Hematopoietic multipotent progenitor cell treated with erythropoietin and hydrocortisone succinate and interleukin-3 and kit ligand, for 4 days (in vitro differentiated cells): ENCODE data around the gene A2ML1.
A peak's percentile ranks its signal among the peaks of the same experiment; 100 is the strongest.
"Not testable (repeated sequence)": the region's sequence is repeated elsewhere in the genome, so short reads cannot be mapped to it uniquely, and the experiment has no call there.

Source experiments
- DNase-seq: peaks from one replicate; pipeline ENCODE4 v3.0.0-alpha.2; 2015

A2ML1 gene

DNA sequence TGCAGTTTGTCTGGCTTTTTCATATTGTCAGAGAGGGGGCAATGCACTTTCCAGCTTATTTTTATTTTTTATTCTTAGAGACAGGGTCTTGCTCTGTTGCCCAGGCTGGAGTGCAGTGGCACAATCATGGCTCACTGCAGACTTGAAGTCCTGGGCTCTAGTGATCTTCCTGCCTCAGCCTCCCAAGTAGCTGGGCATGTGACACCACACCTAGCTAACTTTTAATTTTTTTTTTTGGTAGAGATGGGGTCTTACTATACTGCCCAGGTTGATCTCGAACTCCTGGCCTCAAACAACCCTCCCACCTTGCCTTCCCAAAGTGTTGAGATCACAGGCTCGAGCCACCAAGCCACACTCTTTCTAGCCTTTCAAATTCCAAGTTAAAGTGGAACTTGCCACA lies 3.9 kb upstream of the A2ML1 start:
- DNase-seq, result no peak

DNA sequence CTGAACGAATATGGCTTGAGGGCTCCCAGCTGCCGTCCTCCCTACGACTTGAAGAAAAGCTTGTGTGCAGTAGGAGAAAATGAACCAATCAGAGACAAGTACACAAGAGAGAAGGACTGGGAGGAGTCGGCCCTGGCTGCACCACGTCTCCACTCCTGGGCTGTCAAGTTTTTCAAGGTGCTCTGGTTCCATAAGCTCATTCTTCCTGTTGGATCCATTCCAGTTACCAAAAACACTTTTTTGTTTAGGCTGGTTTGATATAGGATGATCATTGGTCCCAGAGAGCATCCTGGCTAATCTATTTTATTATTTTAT lies 2.8 kb upstream of the A2ML1 start:
- DNase-seq, result no peak

DNA sequence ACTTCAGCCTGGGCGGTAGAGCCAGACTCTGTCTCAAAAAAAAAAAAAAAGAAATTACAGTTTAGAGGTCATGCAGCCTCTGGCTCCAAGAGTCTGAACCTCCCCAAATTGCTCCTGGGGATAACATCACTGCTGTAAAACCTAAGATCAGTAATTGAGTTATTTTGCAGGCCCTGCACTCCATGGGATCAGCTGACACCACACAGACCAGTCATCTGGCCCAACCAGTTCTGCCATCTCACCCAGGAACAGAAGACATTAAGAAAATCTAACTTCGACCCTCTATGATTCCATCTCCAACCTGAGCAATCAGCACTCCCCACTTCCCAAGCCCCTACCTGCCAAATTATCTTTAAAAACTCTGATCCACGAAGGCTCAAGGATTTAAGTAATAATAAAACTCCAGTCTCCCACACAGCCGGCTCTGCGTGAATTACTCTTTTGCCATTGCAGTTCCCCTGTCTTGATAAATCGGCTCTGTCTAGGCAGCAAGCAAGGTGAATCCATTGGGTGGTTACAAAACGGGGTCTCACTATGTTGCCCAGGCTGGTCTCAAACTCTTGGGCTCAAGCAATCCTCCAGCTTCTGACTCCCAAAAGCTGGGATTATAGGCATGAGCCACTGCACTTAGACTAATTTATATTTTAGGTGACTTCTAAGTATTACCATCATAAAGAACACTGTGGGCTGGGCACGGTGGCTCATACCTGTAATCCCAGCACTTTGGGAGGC lies 1.6 kb upstream of the A2ML1 start:
- not testable (repeated sequence) for DNase-seq

GRCh38 chr12:8821591-8821990 lies 830 bp upstream of the A2ML1 start:
- DNase-seq, result no peak

DNA sequence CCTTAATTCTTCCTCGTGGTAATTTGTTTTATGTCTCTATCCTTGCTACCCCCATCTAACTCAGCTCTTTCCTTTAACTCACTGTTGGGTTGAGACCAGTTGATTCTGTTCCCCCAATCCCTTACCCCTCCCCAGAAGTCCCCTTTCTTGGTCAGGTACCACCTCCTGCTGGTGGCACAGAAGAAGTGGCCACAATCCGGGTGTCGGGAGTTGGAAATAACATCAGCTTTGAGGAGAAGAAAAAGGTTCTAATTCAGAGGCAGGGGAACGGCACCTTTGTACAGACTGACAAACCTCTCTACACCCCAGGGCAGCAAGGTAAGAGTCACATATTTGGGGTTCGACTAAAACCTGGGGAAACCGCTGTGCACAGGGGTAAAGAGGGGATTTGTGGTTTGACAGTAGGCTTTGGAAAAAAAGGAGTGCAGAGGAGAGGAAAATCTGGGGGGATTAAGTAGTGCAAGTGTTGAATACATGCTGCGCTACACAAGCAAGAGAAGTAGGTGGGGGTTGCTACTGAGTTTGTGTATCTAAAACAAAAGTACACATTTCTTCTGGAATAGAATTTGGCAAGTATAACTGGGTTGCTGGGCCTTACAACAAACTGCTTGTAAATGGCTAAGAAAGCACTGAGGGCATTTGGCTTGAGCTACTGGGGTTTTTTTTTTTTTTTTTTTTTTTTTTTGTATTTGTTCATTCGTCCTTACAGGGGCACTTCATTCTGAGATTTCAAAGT lies 1.3 kb downstream of the A2ML1 start:
- DNase-seq, result peak; percentile 62

GRCh38 chr12:8827551-8828256 lies 5.3 kb downstream of the A2ML1 start:
- no peak for DNase-seq

DNA sequence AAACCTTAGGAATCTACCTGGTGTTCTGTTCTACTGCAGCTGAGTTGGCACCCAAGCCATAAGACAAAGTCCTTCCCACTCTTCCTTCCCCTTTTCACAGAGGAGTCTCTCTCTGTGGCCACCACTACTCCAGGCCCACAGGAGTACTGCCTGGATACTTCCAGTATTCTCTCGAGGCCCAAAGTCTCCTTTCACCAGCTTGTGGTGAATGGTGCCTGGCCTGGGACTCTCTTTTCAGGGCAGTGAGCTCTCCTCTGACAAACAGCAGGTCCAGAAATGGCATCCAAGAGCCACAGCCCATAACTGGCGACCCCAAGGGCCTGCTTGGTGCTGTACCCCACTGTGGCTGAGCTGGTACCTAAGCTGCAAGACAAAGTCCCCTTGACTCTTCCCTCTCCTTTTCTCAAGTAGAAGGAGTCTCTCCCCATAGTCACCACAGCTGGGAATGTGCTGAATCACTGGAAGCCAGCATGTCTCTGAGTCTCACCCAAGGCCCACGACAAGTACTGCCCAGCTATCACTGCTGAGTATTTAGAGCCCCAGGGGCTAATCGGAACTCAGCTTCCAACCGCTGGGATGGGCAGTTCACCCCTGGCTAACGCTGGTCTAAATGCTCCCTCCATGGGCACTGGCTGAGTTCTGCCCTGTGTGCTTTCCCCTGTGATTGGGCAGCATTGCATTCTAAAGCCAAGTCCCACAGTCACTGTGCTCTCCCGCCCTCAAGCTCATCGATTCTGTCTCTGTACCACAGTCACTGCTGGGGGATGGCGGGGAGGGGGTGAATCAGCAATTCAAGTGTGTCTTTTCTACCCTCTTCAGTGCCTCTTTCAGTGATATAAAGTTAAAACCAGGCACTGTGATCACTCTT lies 6.1 kb downstream of the A2ML1 start:
- DNase-seq, result peak; percentile 17

DNA sequence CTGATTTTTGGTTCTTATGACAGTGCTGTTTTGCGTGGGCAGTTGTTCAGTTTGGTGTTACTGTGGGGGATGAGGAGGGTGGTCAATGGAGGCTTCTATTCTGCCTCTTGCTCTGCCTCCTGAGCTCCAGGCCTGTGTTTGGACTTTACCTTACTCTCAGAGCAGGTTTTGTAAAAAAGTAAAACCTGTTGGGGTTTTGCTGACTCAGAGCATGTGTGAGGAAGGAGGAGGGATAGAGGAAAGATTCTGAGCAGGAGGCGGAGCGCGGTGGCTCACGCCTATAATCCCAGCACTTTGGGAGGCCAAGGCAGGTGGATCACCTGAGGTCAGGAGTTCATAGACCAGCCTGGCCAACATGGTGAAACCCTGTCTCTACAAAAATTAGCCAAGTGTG lies 6.7 kb downstream of the A2ML1 start:
- DNase-seq, result no peak

GRCh38 chr12:8829621-8830020 lies 7.2 kb downstream of the A2ML1 start:
- no peak for DNase-seq

- DNase-seq, result no peak
Observed at GRCh38 chr12:8831116-8831515, 8.7 kb downstream of the A2ML1 start.

DNA sequence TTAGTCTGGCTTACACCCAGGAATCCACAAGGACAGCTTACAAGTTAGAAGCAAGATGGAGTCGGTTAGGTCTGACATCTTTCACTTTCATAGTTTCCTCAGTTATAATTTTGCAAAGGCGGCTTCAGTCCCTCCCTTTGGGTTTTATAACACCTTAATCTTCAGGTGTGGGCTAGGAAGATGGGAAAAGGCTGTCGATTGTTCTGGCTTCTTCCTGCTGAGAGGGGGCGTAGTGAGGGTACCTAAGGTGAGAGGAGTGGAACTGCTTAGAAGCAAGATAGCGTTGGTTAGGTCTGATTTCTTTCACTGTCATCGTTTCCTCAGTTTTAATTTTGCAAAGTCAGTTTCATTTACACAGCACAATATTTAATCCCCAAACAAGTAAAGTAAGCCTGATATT lies 10.1 kb downstream of the A2ML1 start:
- no peak for DNase-seq

GRCh38 chr12:8834230-8834629 lies 11.8 kb downstream of the A2ML1 start:
- DNase-seq, result no peak

GRCh38 chr12:8837291-8837690 lies 14.9 kb downstream of the A2ML1 start:
- no peak for DNase-seq

GRCh38 chr12:8840321-8840720 lies 17.9 kb downstream of the A2ML1 start:
- peak; percentile 40 for DNase-seq

DNA sequence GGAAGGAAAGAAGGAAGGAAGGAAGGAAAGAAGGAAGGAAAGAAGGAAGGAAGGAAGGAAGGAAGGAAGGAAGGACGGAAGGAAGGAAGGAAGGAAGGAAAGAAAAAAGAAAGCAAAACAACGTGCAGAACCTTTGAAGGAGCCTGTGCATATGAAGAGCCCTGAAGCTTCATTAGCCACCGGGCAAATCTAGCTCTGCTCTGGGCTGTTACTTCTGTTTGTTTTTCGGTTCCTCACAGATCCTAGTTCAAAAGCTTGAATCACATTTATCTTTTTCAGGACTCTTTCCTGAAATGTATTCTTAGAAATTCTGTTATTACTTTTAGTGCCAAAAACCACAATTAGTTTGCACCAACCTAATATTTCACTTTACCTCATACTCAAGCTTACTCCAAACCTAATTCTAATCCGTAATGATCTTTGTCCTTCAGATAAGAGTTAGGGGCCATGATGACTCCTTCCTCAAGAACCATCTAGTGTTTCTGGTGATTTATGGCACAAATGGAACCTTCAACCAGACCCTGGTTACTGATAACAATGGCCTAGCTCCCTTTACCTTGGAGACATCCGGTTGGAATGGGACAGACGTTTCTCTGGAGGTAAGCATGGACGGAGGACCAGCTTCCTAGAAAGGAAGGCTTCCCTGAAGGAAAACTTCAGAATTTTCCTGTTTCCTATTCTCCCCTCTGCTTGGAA lies 18.7 kb downstream of the A2ML1 start:
- no peak for DNase-seq

- DNase-seq, result no peak
Observed at GRCh38 chr12:8841778-8842177, 19.4 kb downstream of the A2ML1 start.

DNA sequence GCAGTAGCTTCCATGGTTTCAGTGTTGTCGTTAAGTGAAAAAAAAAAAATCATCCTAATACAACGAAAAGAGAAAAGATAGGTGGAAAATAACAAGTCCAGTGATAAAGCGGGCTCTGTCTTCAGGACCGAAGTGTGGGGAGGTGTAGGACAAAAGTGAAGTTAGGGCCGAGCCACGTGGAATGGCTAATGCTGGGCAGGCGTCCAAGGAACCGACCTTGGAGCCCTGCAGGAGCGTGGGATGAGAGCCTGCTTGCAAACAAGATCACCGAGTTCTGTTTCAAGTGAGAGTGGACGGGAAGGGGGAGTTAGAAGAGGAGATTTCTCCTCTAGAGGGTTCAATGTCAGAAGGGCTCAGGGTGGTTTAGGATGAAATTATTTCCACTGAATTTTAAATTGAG lies 22.2 kb downstream of the A2ML1 start:
- DNase-seq, result no peak

- DNase-seq, result no peak
Observed at GRCh38 chr12:8846305-8846704, 23.9 kb downstream of the A2ML1 start.

GRCh38 chr12:8847435-8847834 lies 25.0 kb downstream of the A2ML1 start:
- no peak for DNase-seq

DNA sequence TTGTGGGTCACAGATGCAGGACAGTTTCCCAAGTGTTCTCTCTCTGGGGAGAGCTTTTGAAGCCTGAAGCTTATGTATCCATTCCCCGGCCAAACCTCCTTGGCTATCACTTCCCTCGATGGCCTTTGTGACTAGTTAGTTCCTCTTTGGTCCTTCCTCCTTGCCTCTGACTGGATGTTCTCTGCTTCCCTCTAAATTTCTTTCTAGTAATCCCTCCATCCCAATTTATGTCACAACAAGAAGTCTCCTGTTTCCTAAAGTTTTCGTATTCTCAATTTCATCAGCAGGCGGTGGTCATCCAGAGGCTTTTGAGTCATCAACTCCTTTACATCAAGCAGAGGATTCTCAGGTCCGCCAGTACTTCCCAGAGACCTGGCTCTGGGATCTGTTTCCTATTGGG lies 27.5 kb downstream of the A2ML1 start:
- DNase-seq, result peak; percentile 34

DNA sequence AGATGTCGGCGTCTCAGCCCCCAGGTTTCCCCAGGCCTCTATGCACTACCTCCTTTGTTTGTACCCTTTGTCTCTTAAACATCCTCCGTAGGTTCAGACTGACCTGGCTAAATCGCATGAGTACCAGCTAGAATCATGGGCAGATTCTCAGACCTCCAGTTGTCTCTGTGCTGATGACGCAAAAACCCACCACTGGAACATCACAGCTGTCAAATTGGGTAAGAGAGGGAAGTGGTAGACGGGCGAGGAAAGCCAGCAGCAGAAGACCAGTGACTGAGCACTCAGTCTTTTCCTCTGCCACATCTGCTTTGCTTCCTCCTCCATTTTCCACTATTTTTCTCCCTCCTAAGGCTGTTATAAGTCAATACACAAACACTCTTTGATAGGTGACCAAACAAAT lies 29.7 kb downstream of the A2ML1 start:
- peak; percentile 59 for DNase-seq

DNA sequence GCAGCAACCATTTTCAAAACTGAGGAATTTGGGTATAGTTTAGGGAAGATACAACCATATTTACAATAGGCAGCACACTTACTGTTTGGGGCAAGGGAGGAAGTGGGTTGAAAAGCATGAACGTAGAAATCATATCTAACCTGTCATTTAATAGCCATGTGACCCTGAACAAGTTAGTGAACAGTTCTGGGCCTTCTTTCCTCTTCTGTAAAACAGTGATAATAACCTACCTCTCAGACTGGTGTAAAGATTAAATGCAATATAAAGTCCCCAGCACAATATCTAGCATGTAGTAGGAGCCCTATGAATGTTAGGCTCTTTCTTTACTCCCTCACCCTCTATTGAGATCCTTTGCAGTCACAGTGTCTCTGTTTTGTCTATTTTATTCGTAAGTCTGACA lies 33.5 kb downstream of the A2ML1 start:
- DNase-seq, result peak; percentile 75

- DNase-seq, result not testable (repeated sequence)
Observed at GRCh38 chr12:8859448-8859847, 37.0 kb downstream of the A2ML1 start.
